ENCODE results near the gene ELAVL4. TPM values are rescaled to one million over a fixed set of nuclear protein-coding genes. Genes with fewer than 3 reads are reported as not detected.

ELAVL4 gene
- total RNA-seq, 1 donor from 2014 or later, result not detected

DNA sequence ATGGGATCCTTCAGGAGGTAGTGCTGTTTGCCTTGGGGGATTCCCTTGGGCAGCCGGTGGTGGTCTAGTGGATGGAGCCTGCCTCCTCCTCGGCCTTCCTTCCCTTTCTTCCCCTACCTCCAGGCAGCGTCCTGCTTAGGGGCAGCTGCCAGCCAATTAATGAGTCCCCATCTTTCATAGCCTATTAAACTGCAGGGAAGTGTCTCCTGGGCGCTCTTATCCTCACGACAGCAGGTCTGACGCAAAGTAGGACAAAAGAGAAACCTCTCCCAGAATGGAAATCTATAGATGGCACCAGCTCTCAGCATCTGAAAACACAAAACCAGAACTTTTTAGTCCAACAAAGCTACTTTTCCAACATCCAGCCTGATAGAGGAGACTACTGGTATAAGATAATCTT lies 69.3 kb downstream of the ELAVL4 start:
- DNase-seq (ENCODE audit: low read depth in 2 of 2), result no peak

DNA sequence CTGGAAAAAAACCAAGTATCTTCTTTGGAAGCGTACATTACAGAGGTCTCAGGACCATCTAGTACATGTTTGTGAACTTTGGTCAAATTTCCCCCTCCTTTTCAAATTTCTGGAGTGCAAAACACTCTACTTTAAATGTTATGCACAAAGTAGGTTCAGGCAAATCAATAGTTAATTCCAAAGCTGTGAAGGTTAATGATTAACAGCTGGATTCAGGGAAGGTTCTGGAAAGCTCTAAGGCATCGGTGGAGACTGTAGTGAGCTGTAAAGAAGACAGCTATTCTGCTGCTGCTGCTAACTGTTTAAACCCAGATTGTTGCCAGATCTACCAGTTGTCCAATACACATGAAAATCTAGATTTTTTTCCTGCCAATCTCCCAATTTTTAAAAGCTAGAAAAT lies 70.9 kb downstream of the ELAVL4 start:
- no peak for DNase-seq (ENCODE audit: low read depth in 2 of 2)

DNA sequence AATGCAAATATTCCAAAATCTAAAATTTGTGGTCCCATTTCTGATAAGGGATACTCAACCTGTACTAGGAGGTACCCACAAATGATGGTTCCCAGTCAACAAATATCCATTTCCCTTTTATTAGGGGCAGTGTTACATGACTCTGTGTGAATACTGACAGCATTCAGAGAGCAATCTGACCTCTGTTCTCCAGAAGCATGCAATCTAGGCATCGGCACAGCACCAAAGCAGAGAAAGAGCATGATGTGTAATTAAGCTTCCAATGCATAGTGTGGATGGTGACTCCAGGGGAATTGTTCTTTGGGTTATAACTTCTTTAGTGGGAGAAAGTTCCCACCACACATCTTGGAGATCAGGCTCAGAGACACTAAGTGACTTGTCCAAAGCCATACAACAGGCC lies 71.6 kb downstream of the ELAVL4 start:
- no peak for DNase-seq (ENCODE audit: low read depth in 2 of 2)

DNA sequence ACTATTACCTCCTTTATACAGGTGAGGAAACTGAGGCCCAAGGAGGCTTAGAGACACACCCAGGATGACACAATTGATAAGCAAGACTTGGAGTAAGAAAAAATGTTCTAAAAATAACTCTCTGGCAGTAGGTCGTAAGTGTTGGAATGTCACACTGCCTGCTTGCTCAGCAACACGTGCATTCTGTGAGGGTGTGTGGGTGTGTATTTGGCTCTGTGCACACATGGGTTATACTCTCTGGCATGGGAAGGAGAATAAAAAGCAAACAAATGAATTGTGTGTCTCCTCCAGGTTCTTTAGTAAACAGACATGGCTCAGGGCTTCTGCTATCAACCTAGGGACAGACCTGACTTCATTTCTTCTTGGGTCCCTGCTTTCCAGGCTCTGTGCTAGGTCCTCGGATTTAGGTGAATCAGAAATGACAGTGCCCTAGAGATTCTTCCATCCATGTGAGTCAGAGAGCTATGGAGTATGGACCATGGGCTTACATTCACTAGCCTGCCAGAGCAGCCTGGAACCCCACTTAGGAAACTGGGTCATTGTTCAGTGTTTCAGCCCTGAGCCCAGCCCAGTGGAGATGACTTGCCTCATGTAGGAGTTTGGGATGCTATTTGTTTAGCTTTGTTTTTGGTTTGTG lies 72.4 kb downstream of the ELAVL4 start:
- no peak for DNase-seq (ENCODE audit: low read depth in 2 of 2)

DNA sequence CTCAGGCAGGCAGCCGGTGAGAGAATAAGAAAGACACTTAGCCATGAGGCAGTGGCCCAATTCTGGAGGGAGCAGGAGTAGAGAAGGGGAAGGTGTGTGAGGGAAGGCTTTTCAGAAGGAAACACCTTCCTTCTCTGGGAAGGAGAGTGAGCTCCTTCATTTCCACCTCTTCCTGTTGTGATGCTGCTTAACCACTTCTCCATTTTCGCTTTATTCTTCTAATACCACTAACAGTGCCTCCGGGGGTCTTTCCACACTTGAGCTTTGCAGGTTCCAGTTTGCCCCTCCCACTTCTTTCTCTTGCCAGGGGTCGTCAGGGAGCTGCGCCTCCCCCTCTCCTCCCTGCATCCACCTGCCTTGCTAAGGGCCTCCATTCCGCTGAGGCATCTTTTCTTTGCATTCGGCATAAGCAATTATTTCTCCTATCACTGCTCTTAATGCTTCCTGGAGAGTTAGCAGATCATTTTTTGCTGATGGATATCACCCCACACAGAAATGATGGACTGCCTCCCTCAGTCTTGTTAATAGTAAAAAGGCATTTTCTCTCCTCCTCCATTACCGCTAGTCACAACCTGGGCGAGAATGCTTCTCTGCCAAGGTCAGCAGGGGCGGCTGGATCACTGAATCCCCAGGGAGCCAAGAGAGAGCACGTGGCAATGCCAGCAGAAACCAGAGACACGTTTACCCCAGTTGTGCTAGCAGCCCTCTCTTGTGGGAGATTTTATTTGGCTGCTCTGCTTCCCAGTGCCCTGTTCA lies 74.8 kb downstream of the ELAVL4 start:
- DNase-seq (ENCODE audit: low read depth in 2 of 2), result no peak

DNA sequence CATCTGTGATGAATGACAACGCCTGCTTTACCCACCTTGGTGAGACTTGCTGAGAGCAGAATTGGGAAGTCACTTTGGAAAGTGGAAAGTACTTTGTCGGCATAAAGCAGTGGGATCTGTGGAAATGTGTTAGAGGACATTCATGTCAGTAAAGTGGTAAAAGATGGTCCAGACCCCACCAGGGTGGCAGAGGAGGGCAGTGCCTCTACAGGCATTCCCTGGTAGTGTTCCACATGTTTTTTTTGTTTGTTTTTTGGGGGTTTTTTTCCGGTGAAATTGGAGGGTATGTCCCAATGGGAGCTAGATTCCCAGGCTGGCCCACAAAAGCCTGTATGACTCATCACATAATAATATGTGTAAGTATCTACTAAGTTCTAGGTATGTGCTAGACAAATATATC lies 80.6 kb downstream of the ELAVL4 start:
- DNase-seq (ENCODE audit: low read depth in 2 of 2), result no peak

DNA sequence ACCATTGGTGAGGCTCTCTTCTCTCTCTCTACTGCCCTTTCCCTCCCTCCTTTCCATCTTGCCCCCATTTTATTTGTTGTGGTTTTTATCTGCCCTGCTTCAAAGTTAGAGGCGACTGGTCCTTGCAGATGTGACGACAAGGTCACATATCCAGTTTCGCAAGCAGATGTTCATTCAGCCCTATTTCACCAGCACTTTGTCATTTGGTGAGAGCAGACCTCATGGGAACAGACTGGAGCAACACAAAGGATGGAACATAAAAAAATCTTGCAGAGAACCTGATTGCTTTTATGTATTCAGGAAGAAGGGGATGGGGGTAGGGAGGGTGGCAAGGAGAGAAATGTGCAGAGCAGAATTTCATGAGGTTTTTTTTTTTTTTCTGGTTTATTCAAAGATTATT lies 84.3 kb downstream of the ELAVL4 start:
- no peak for DNase-seq (ENCODE audit: low read depth in 2 of 2)

DNA sequence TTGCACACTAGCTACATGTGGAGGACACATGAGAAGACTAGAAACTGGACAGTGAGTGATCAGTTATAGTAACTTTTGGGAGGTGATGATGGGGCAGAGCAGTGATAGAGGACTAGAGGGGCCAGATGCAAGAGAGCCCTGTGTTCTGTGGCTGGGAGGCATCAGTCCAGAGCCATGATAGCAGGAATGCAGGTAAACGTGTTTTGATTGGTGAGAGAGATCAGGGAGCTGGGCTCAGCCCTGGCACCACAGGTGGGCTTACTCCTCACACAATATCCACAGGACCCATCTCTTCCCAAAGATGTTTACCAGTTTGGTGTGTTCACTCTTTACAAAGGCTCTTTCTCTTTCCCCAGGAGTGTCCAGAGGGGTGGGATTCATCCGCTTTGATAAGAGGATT lies 86.5 kb downstream of the ELAVL4 start:
- DNase-seq (ENCODE audit: low read depth in 2 of 2), result no peak

DNA sequence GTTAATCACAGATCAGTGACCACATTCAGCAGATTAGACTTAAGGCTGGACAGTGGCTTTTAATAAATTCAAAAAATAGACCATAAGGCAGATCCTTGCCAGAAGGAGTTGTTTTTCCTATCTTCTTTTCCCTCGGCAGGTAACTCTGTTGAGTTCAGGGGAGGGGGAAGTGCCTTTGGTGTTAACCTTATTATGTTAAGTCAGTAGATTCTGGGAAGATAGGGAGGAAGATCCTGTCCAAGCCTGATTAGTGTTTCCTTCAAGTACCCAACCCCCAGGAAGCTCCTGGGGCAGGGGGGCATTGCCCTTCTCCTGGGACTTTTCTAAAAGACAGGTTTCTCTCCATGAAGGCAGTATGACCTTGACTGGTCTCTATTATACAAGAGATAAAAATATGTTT lies 87.4 kb downstream of the ELAVL4 start:
- DNase-seq (ENCODE audit: low read depth in 2 of 2), result no peak

DNA sequence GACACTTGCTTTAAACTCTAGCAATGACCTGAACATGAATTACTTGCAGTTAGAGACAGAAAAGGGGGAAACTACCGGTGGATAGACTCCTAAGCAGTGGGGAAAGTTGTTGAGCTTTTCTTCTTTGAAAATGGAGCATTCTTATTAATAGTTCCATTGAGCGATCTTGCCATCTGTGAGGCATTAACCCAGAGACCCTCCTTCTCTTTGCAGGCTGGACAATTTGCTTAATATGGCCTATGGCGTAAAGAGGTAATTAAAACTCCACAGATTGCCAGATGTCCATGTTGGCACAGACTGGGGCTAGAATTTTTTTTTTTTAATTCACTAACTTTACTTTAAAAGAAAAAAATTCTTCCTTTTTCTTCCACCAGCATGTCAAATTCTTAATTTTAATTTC lies 88.5 kb downstream of the ELAVL4 start:
- DNase-seq (ENCODE audit: low read depth in 2 of 2), result no peak

DNA sequence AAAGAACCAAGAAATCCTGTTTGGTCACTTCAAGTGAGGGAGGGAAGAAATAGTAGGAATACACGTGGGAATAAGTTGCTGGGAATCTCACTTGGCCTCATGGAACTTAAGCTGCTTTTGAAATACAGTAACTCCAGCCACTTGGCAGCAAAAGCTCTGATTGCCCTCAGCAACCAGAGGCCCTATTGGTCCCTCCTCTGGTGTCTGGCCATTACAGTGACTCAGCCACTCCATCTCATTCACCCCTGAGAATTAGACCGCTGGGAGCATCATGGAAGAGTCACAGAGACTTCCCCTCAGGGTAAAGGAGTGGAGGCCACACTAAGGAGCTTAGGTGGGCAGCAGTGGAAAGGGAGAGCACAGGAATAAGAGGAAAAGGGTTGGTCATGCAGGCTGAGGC lies 99.6 kb downstream of the ELAVL4 start:
- DNase-seq (ENCODE audit: low read depth in 2 of 2), result no peak

DNA sequence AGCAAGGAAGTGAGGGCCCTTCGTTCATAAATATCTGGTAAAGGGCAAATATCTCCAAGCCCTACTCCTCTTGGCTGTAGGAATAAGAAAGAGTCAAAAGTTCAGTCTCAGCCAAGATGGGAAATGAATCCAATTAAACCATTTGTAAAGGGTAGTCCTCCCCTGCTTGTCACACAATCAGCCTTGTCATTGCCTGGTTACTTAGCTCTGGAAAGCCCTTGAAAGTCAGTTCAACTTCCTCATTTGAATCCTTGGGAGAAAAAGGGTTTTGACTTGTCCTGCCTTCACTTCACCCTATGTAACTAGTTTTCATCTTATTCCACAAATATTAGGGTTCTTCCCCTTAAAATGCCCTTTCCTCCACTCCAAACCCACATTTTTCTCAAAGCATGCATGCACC lies 100.0 kb downstream of the ELAVL4 start:
- no peak for DNase-seq (ENCODE audit: low read depth in 2 of 2)

DNA sequence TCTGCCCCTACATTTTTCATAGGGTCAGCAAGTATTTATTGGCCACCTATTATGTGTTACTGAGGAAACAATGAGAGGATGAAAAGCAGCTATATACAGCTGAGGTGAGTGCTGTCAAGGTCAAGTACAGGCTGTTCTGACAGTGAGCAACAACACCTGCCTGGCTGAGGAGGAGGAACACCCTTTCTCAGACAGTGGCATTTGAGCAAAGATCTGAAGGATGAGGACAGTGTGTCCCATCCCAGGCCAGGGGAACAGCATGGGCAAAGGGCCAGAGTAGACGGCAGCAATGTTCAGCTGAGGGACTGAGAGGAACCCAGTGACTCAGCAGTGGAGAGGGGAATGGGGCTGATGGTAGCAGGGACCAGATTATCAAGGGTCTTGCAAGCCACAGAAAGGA lies 101.0 kb downstream of the ELAVL4 start:
- DNase-seq (ENCODE audit: low read depth in 2 of 2), result no peak

DNA sequence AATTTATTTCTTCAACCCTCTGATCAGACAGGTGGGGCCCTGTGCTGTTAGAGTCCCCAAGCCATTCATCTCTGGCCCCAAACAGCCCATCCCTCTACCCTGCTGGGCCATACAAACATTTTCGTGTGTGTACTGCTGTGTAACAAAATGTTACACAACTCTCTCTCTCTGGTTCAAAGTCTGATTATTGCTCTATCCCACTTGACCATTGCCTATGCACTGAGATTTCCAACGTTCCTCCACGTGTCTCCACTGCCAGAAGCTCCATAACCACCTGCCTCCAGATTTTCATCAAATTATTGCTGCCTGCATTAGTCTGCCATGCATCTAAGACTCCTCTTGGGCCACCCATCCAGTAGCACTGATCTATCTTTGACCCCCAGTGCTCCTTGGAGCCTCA lies 104.8 kb downstream of the ELAVL4 start:
- DNase-seq (ENCODE audit: low read depth in 2 of 2), result no peak

DNA sequence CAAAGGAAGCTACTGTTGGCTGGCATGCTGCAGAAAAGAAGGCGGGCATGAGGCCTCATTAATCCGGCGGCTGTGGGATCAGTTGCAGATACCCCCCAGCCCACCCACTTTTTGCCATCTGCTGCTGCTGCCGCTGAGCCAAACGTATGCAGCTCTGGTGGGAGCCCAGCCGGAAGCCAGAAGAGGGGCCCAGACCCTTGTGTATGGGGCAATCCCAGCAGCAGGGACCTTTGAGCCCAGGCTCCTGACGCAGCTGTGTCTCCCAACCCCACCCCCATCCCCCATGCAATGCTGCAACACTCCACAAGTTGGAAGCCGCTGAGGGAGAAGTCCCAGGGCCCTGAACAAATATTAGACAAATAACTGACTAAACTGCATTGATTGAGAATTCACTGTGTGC lies 106.0 kb downstream of the ELAVL4 start:
- DNase-seq (ENCODE audit: low read depth in 2 of 2), result no peak

DNA sequence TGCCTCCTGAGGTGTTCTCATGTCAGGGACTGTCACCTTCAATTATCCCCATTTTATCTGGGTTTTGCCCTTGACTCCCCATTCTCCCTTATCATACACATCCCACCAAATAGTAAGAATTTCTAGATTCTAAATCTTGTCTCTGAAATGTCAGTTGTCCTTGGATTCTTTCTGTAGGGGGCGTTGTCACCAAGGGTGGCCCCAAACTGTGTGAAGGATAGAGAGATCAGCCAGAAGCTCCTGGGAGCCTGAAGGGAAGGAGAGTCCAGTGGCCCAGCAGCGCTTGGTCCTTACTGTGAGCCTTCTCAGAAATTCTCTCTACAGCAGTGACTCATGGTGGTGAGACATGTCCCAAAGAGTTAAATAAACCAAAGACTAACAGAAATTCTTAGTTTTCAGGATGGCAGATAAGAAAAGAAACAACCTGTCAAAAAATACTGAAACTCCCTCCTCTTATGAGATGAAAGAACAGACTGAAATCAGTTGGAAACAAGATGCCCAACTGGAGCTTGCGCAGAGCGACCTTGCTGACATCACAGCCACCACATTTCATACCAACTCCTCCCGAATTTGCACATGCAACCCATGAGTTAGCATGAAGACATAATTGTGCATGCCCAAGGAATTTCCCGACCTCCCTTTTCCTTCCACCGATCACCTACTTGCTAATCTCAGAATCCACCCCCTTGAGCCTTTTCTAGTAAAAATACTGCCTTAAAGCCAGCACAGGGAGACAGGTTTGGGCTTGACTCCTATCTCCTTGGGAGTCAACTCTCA lies 109.8 kb downstream of the ELAVL4 start:
- no peak for DNase-seq (ENCODE audit: low read depth in 2 of 2)

DNA sequence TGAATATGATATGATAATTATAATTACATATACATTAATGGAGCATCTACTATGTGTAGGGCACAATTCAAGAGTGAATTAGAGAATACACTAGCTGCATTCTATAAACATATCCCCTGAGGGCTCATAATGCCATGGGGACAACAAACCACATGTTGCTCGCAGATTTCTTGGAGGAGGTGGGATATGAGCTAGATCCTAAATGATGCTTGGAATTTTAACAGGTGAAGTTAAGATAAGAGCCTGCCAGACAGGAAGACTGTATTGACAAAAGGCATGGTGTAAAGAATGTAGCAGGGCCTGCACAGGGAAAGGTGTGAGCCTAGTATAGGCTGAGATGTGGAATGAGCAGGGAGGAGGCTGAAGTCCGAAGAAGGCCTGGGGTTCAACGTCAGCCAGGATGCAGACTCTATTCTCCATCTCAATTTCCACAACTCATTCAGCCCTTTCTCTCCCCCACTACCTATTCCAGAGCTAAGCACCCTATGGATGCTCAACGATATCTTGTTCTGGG lies 120.2 kb downstream of the ELAVL4 start:
- DNase-seq (ENCODE audit: low read depth in 2 of 2), result no peak

DNA sequence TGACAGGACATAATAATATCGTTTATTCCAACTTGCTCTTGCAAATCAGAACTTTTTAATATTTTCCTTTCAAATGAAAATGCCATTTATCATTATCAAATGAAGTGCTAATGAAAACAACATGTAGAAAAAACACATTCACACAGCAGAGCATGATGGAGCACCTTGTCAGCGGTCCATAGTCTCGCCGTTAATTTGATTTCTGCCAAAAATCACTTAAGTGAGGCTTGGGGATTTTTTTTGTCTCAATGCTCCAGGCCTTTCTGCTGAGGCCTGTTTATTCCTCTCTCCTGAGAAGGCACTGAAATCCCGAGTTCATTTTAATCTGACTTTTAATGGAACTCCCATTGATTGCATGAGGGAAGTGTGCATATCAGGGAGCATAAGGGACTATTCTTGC lies 122.5 kb downstream of the ELAVL4 start:
- DNase-seq (ENCODE audit: low read depth in 2 of 2), result no peak

DNA sequence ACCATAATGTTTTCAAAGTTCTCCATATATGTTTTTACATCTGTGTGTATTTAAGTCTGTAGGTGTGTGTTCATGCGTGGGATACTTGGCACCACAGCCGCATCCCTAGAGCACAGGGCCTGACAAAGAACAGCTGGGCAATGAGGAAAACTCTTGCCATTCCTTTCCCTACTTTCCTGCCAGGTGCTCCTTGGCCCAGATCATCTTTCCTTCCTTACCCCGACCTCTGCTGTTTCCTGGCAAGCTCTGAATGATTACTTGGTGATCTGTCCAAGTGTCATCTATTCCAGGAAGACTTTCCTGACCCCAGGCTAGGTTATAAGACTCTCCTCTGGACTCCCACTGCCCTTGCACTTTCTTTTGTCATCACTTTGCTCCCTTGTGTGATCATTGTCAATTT lies 123.6 kb downstream of the ELAVL4 start:
- DNase-seq (ENCODE audit: low read depth in 2 of 2), result no peak

DNA sequence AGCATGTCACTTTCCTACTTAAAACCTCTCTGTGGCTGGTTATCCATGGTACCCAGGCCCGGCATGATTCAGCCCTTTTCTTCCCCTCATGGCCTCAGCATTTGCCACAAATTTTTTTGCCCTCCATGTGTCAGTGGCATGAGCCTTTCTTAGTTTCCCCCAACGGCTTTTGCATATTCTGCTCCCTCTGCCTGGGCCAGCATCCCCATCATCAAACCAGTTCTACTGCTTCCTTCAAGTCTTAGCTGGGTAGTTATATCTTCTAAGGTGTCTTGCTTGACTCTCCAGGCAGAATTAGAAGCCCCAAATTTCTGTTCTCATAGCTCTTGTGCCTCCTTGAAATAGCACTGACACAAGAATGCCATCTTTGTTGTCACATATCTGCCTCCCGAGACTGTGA lies 127.9 kb downstream of the ELAVL4 start:
- no peak for DNase-seq (ENCODE audit: low read depth in 2 of 2)

DNA sequence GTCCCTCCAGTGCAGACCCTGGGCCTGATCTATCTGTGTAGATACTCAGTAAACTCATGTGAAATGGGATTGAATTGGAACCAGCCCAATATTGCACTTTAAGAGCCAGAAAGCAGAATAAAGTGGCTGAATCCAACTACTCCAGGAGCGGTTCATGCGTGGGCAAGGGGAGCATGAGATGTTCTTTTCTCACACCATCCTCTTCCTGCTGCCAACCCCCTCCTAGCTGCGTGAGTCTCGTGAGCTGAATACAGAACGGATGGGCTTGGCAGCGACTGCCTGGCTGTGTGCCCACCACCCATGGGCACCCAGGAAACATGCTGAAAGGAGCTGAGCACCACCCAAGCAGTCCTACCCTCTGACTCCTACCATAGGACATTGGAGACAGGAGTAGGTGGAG lies 128.3 kb downstream of the ELAVL4 start:
- no peak for DNase-seq (ENCODE audit: low read depth in 2 of 2)

DNA sequence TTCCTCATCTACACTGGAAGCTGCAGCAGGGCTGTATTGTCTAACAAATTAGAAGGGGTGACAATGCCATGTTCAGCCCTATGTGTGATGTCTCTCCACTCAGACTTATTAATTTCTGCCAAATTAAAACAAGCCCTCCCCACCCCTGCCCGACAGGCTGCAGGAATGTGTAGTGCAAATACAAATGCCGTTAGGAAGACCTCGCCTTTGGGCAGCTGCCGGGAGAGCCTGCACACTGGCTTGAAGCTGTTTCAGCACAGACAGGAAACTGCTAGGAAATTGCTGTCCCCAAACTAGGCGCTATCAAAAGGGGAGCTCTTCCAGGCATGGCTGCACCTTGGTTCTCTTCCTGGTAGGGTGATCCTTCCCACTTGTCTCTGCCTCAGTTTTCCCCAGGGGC lies 135.2 kb downstream of the ELAVL4 start:
- DNase-seq (ENCODE audit: low read depth in 2 of 2), result no peak

DNA sequence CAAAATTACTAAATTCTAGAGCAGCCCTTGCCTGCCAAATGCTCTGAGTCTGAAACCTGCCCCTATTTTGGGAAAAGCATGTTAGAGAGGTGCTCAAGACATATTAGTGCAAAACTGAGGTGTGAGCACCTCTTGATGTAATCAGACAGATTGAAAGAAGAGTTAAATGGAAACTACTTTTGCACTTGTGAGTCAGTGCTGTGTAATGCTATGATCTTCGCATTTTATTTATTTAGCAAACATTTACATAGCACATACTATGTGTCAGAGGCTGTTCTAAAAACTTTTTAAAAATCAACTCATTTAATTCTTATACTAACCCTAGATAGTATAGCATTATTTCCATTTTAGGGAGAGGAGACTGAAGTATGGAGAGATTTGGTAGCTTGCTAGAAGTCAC lies 138.1 kb downstream of the ELAVL4 start:
- DNase-seq (ENCODE audit: low read depth in 2 of 2), result no peak
